Neural progenitor cell (in vitro differentiated cells): ENCODE data around the gene KASH5. TPM values are rescaled to one million over a fixed set of nuclear protein-coding genes. Genes with fewer than 3 reads are reported as not detected.

Experiments used
- DNase-seq: peaks from one replicate; pipeline ENCODE4 v3.0.0-alpha.2; 2016; ENCODE audit warnings: low spot score
- H2AFZ ChIP-seq: fragments of 200-600 bp; sonication (generic); replicated peaks from 2 replicates; pipeline ENCODE4 v1.6.1; 2016; ENCODE audit warnings: antibody characterized with exemption
- H3F3A ChIP-seq: fragments of 200-600 bp; sonication (generic); 2 replicates; pipeline ENCODE4 v1.6.1; 2016; ENCODE audit warnings: antibody characterized with exemption, low read depth
- H3K27ac ChIP-seq: fragments of 200-600 bp; sonication (generic); 2 replicates; pipeline ENCODE4 v1.5.1; 2016; ENCODE audit warnings: mild to moderate bottlenecking
- H3K27me3 ChIP-seq: fragments of 200-600 bp; sonication (generic); 2 replicates; pipeline ENCODE4 v1.6.1; 2016; ENCODE audit warnings: mild to moderate bottlenecking, moderate library complexity
- H3K36me3 ChIP-seq: fragments of 200-600 bp; sonication (generic); 2 replicates; pipeline ENCODE4 v1.5.1; 2016
- H3K4me1 ChIP-seq: fragments of 200-600 bp; sonication (generic); 2 replicates; pipeline ENCODE4 v1.6.1; 2016; ENCODE audit warnings: mixed run types
- H3K4me2 ChIP-seq: fragments of 200-600 bp; sonication (generic); 2 replicates; pipeline ENCODE4 v1.6.1; 2016
- H3K4me3 ChIP-seq: fragments of 200-600 bp; sonication (generic); 2 replicates; pipeline ENCODE4 v1.5.1; 2016
- H3K79me2 ChIP-seq: fragments of 200-600 bp; sonication (generic); 2 replicates; pipeline ENCODE4 v1.6.1; 2016; ENCODE audit warnings: low read depth
- H3K9ac ChIP-seq: fragments of 200-600 bp; sonication (generic); 2 replicates; pipeline ENCODE4 v1.6.1; 2016
- H3K9me3 ChIP-seq: fragments of 200-600 bp; sonication (generic); 2 replicates; pipeline ENCODE4 v1.5.1; 2016; ENCODE audit warnings: low read depth
- H4K20me1 ChIP-seq: fragments of 200-600 bp; sonication (generic); 2 replicates; pipeline ENCODE4 v1.6.1; 2016; ENCODE audit warnings: low read depth
- H3K27ac Mint-ChIP-seq: 3 replicates; pipeline ENCODE4 v1.8.0; 2021; ENCODE audit warnings: mixed read lengths
- H3K27me3 Mint-ChIP-seq: 2 replicates; pipeline ENCODE4 v1.8.0; 2022; ENCODE audit warnings: low read depth, mild to moderate bottlenecking, inconsistent platforms, moderate library complexity, mixed read lengths; ENCODE audit not compliant: insufficient read depth
- H3K36me3 Mint-ChIP-seq: 3 replicates; pipeline ENCODE4 v1.8.0; 2021; ENCODE audit warnings: mixed read lengths
- H3K4me1 Mint-ChIP-seq: 3 replicates; pipeline ENCODE4 v1.8.0; 2021; ENCODE audit warnings: mixed read lengths
- H3K4me3 Mint-ChIP-seq: 3 replicates; pipeline ENCODE4 v1.8.0; 2021; ENCODE audit warnings: mild to moderate bottlenecking, moderate library complexity, mixed read lengths
- H3K9me3 Mint-ChIP-seq: 3 replicates; pipeline ENCODE4 v1.8.0; 2020; ENCODE audit warnings: mixed read lengths
- EZH2 ChIP-seq: fragments of 200-600 bp; sonication (generic); IDR thresholded peaks from 2 replicates; pipeline ENCODE4 v1.6.1; 2017; ENCODE audit warnings: antibody characterized with exemption, mild to moderate bottlenecking, moderate library complexity
- EZH2phosphoT487 ChIP-seq: fragments of 200-600 bp; sonication (generic); IDR thresholded peaks from 2 replicates; pipeline ENCODE4 v1.6.1; 2017; ENCODE audit warnings: antibody characterized with exemption
- total RNA-seq: library from RNA; depleted of rRNA; stranded (reverse); fragments of >200 nt; gene quantifications from 2 replicates; pipeline ENCODE4 v1.2.3, GENCODE V29; 2015; ENCODE audit warnings: low replicate concordance
- TF ChIP-seq, protein P1 (sequence below): fragments of 200-600 bp; sonication (generic); IDR thresholded peaks from 2 replicates; pipeline ENCODE4 v1.5.1; 2017; ENCODE audit warnings: antibody characterized with exemption, mild to moderate bottlenecking

KASH5 gene
- total RNA-seq, 1 donor from 2014 or later: not detected

DNA sequence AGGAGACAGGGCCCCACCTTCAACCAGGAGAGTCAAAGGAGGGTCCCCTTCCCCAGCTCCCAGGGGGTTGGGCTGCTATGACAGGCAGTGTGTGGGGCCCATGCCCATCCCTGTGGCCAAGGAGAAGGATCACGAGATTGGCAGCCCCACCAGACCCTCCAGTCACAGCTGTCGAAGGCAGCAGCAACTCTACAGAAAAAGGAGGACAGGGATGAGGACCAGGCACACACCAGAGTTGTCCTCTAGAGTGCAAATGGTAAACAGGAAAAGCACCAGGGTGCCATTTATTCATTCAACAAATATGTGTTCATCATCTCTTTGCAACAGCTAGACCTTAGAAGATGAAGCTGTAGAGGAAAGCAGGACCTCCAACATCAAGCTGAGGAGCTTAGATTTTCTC is 31.1 kb downstream of the KASH5 start:
- H3K27me3 ChIP-seq: peaks cover 57% of the 10 kb centered on the region
- Mint-ChIP-seq H3K27ac (no peak overlapping the region), H3K27me3 (peaks cover 69% of the 10 kb centered on the region), H3K4me3 (no peak overlapping the region), H3K4me1 (peaks cover 41% of the 10 kb centered on the region), H3K36me3 (no peaks in the 10 kb centered on the region), H3K9me3 (peaks cover 2% of the 10 kb centered on the region)
- H3K79me2 ChIP-seq: no peaks in the 10 kb centered on the region
- H4K20me1 ChIP-seq: peaks cover 7% of the 10 kb centered on the region
- H3K9me3 ChIP-seq: no peaks in the 10 kb centered on the region
- peaks cover 36% of the 10 kb centered on the region for H3F3A ChIP-seq
- no peak overlapping the region for H2AFZ ChIP-seq
- DNase-seq: no peak
- H3K9ac ChIP-seq: no peak overlapping the region
- TF ChIP-seq, protein P1, sequence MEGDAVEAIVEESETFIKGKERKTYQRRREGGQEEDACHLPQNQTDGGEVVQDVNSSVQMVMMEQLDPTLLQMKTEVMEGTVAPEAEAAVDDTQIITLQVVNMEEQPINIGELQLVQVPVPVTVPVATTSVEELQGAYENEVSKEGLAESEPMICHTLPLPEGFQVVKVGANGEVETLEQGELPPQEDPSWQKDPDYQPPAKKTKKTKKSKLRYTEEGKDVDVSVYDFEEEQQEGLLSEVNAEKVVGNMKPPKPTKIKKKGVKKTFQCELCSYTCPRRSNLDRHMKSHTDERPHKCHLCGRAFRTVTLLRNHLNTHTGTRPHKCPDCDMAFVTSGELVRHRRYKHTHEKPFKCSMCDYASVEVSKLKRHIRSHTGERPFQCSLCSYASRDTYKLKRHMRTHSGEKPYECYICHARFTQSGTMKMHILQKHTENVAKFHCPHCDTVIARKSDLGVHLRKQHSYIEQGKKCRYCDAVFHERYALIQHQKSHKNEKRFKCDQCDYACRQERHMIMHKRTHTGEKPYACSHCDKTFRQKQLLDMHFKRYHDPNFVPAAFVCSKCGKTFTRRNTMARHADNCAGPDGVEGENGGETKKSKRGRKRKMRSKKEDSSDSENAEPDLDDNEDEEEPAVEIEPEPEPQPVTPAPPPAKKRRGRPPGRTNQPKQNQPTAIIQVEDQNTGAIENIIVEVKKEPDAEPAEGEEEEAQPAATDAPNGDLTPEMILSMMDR: no peak
- no peak for TF ChIP-seq EZH2phosphoT487
- TF ChIP-seq EZH2: no peak
- no peak overlapping the region for H3K4me3 ChIP-seq
- H3K4me1 ChIP-seq: peaks cover 39% of the 10 kb centered on the region
- H3K36me3 ChIP-seq: no peaks in the 10 kb centered on the region
- H3K4me2 ChIP-seq: no peak overlapping the region
- H3K27ac ChIP-seq: no peak overlapping the region

DNA sequence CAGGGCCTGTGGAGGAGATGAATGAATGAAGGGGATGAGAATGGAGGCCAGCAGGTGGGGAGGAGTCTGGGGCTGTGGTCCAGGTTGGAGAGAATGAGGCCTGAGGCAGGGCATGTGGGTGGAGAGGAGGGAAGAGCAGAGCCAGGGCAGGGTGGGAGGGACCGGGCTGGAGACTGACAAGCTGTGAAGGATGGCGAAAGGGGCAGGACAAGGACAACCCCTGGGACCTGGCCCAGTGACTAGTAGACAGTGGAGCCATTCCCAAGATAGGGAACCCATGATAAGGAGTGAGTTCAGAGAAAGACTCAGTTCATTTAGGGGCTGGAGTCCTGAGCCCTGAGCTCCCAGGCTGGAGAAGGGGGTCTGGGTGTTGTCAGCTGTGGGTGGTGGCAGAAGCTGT is 32.2 kb downstream of the KASH5 start:
- H2AFZ ChIP-seq: no peak overlapping the region
- H3K4me3 ChIP-seq: no peak overlapping the region
- peaks cover 37% of the 10 kb centered on the region for H3K4me1 ChIP-seq
- H3K36me3 ChIP-seq: no peaks in the 10 kb centered on the region
- peaks cover 2% of the 10 kb centered on the region for H3K9me3 Mint-ChIP-seq
- H3K27ac Mint-ChIP-seq: no peak overlapping the region
- peaks cover 67% of the 10 kb centered on the region for H3K27me3 ChIP-seq
- peaks cover 40% of the 10 kb centered on the region for H3K4me1 Mint-ChIP-seq
- H3K79me2 ChIP-seq: no peaks in the 10 kb centered on the region
- H3K36me3 Mint-ChIP-seq: no peaks in the 10 kb centered on the region
- peaks cover 37% of the 10 kb centered on the region for H3F3A ChIP-seq
- no peak for TF ChIP-seq EZH2phosphoT487
- TF ChIP-seq EZH2: no peak
- TF ChIP-seq, protein P1: no peak
- peaks cover 78% of the 10 kb centered on the region for H3K27me3 Mint-ChIP-seq
- no peak overlapping the region for H3K4me3 Mint-ChIP-seq
- no peaks in the 10 kb centered on the region for H3K9me3 ChIP-seq
- no peak overlapping the region for H3K9ac ChIP-seq
- no peak overlapping the region for H3K4me2 ChIP-seq
- H3K27ac ChIP-seq: no peak overlapping the region
- no peak for DNase-seq
- H4K20me1 ChIP-seq: peaks cover 7% of the 10 kb centered on the region

DNA sequence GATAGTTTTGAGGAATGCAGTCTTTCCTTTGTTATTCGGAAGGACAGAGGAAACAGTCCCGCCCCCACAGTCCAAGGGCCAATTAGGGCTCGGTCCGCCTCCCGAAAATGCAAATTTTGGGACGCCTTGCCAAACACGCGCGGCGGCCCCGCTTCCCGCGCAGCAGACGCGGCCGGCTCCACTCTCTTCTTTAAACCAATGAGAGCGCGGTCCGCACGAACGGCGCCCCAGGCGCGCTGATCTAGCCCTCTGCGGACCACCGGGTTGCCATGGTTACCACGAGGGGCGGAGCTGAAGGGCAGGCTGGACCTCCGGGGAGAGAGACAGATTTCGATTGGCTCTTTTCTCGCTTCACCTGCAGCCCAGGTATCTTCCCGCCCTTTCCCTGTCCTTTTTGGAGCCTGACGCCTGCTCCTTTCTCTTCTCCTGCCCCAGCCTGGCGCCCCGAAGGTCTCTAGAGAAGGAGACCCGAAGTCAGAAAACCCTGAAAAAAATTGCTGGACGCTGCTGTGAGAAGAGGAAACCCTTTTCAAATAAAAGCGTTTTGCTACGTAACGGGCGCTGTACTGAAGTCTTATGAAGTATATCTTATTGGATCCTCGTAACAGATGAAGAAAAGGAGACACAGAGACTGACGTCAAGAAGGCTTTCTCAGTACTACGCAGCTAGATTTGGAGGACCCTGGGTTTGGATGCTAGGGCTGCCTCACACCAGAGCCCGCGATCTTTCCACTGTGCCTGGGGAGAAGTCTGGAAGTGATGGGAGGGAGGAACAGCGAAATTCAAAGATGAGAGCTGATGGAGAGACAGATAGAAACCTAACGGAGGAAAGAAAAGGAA is 33.2 kb downstream of the KASH5 start:
- no peak for TF ChIP-seq EZH2phosphoT487
- TF ChIP-seq EZH2: peak; percentile 39
- Mint-ChIP-seq H3K27ac (no peak overlapping the region), H3K9me3 (peaks cover 2% of the 10 kb centered on the region), H3K4me1 (peaks cover 44% of the 10 kb centered on the region), H3K27me3 (peaks cover 84% of the 10 kb centered on the region), H3K36me3 (no peaks in the 10 kb centered on the region), H3K4me3 (peak overlapping the region; percentile 27)
- Histone ChIP-seq H3F3A (peaks cover 44% of the 10 kb centered on the region), H3K4me3 (no peak overlapping the region), H3K9ac (no peak overlapping the region), H4K20me1 (peaks cover 7% of the 10 kb centered on the region), H3K27me3 (peaks cover 78% of the 10 kb centered on the region), H3K9me3 (no peaks in the 10 kb centered on the region), H3K27ac (no peak overlapping the region), H3K4me2 (peak overlapping the region; percentile 2), H3K79me2 (no peaks in the 10 kb centered on the region), H3K36me3 (no peaks in the 10 kb centered on the region), H3K4me1 (peaks cover 36% of the 10 kb centered on the region), H2AFZ (no peak overlapping the region)
- DNase-seq: peak; percentile 98

DNA sequence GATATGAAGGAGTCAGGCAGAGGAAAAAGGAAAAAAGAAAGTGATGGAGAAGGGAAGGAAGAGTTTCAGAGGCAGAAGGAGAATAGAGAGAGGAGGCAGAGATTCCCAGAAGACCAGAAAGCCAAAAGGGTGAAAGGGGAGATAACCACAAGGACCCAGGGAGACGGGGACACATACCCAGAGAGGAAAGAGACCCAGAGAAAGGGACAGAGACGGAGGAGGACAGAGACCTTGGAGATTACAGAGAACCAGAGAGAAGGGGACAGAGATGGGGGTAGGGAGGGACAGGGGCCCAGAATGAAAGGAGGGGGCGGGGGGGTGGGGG is 33.8 kb downstream of the KASH5 start:
- TF ChIP-seq EZH2phosphoT487 (no peak), EZH2 (no peak)
- TF ChIP-seq, protein P1: no peak
- H3K4me2 ChIP-seq: no peak overlapping the region
- H3F3A ChIP-seq: peaks cover 49% of the 10 kb centered on the region
- H3K27ac ChIP-seq: no peak overlapping the region
- no peak overlapping the region for H3K4me3 ChIP-seq
- H3K4me1 ChIP-seq: peaks cover 36% of the 10 kb centered on the region
- H3K79me2 ChIP-seq: no peaks in the 10 kb centered on the region
- no peaks in the 10 kb centered on the region for H3K36me3 ChIP-seq
- Mint-ChIP-seq H3K9me3 (peaks cover 3% of the 10 kb centered on the region), H3K4me3 (peak overlapping the region; percentile 27), H3K36me3 (no peaks in the 10 kb centered on the region), H3K4me1 (peaks cover 50% of the 10 kb centered on the region), H3K27ac (no peak overlapping the region), H3K27me3 (peaks cover 86% of the 10 kb centered on the region)
- H3K27me3 ChIP-seq: peaks cover 84% of the 10 kb centered on the region
- no peak for DNase-seq
- H3K9ac ChIP-seq: no peak overlapping the region
- H4K20me1 ChIP-seq: peaks cover 7% of the 10 kb centered on the region
- H3K9me3 ChIP-seq: no peaks in the 10 kb centered on the region
- no peak overlapping the region for H2AFZ ChIP-seq
